Measurements from ENCODE around the gene ATP5MC2. TPM values are rescaled to one million over a fixed set of nuclear protein-coding genes. Genes with fewer than 3 reads are reported as not detected.

ATP5MC2 gene
- 68.0 and 106 TPM in 2 replicates for total RNA-seq (2011; cell fraction: chromatin; rRNA removed; ENCODE audit: low replicate concordance)
- 128 and 131 TPM in 2 replicates for total RNA-seq (2011; cell fraction: nucleolus; rRNA removed)
- 147 and 211 TPM in 2 replicates for total RNA-seq (2011; cell fraction: nucleoplasm; rRNA removed)
- total RNA-seq (2014; rRNA removed) (314 and 449 TPM in 2 replicates), total RNA-seq (2014; rRNA removed; fragmentation: Illumina TruSeq; extraction: Trizol) (338 and 468 TPM in 2 replicates), total RNA-seq (2015; rRNA removed; fragmentation: Illumina TruSeq; extraction: Trizol) (543 and 551 TPM in 2 replicates), total RNA-seq (2021) (458 and 490 TPM in 2 replicates), polyA plus RNA-seq (2011; rRNA removed) (372 and 445 TPM in 2 replicates), polyA plus RNA-seq (2014; fragmentation: Illumina TruSeq; extraction: Trizol) (845 and 851 TPM in 2 replicates), polyA plus RNA-seq (2014; fragmentation: Nextera tagmentation; extraction: Ambion mirVana) (1,000 to 10,000 TPM; 1,200 to 1,208 TPM), polyA plus RNA-seq (2014; rRNA removed) (377 and 575 TPM in 2 replicates), polyA minus RNA-seq (2011; rRNA and poly(A)+ RNA removed) (585 and 751 TPM in 2 replicates), Bru-seq, nascent RNA (percentile 95 among the genes with signal in this experiment), BruChase-seq, experiment 1, labeled RNA remaining after a 2-hour chase (percentile 96 among the genes with signal in this experiment), BruChase-seq, experiment 2, labeled RNA remaining after a 6-hour chase (percentile 95 among the genes with signal in this experiment)
- 857 and 961 TPM in 2 replicates for polyA plus RNA-seq (2011; cell fraction: cytosol; rRNA removed)
- 343 and 358 TPM in 2 replicates for polyA plus RNA-seq (2011; cell fraction: nucleus; rRNA removed)
- 869 and 1,024 TPM in 2 replicates for polyA plus RNA-seq (2012)
- 326 and 340 TPM in 2 replicates for polyA minus RNA-seq (2011; cell fraction: cytosol; rRNA and poly(A)+ RNA removed)
- polyA minus RNA-seq (2011; cell fraction: nucleus; rRNA and poly(A)+ RNA removed), result 72.2 and 129 TPM in 2 replicates
- long read RNA-seq, experiment 1, transcript ATP5MC2-203 (4 exons, 1,976 nt), result minor isoform, 95 of 557 reads
- long read RNA-seq, experiment 1, transcript ATP5MC2-202 (5 exons, 878 nt), result major isoform, 362 of 557 reads
- long read RNA-seq, experiment 1, partial matches to known transcripts, result 41 of 557 reads
- long read RNA-seq, experiment 1, other reads (novel, unspliced or antisense), result 57 of 557 reads
- long read RNA-seq, experiment 2, transcript ATP5MC2-203 (4 exons, 1,976 nt), result major isoform, 542 of 639 reads
- long read RNA-seq, experiment 2, transcript ATP5MC2-202 (5 exons, 878 nt), result minor isoform, 33 of 639 reads
- long read RNA-seq, experiment 2, partial matches to known transcripts, result 39 of 639 reads
- long read RNA-seq, experiment 2, other reads (novel, unspliced or antisense), result 25 of 639 reads
- long read RNA-seq, experiment 3, transcript ATP5MC2-202 (5 exons, 878 nt), result major isoform, 392 of 635 reads
- long read RNA-seq, experiment 3, transcript ATP5MC2-203 (4 exons, 1,976 nt), result minor isoform, 214 of 635 reads
- long read RNA-seq, experiment 3, partial matches to known transcripts, result 6 of 635 reads
- long read RNA-seq, experiment 3, other reads (novel, unspliced or antisense), result 23 of 635 reads

- Histone ChIP-seq H3K4me1 (replicated peaks in 1 of 2; ENCODE audit: control insufficient read depth in 2 of 2, insufficient read depth in 2 of 2, low read length in 2 of 2) (peaks cover 8 to 14% of the 10 kb centered on the region in 2 experiments; a peak in 3 of 5 replicates), H3K9ac (ENCODE audit: insufficient read depth in 1 of 2, low read depth in 2 of 2, low read length in 2 of 2) (peak within 1 kb of the TSS; percentile 97 to 98), H2AFZ (ENCODE audit: low read depth, low read length) (peak within 1 kb of the TSS; percentile 94), H3K4me3 (peak within 1 kb of the TSS; percentile 64), H3K27ac (ENCODE audit: extremely low read depth, low read depth, low read length) (peak within 1 kb of the TSS; percentile 95), H3K9me3 (replicated peaks; ENCODE audit: control insufficient read depth, insufficient read depth, low read depth, low read length) (no peaks in the 10 kb centered on the region), H3K79me2 (ENCODE audit: control insufficient read depth, insufficient read depth, low read length) (peaks cover 45% of the 10 kb centered on the region), H3K4me2 (ENCODE audit: insufficient read depth, low read length) (peak within 1 kb of the TSS; percentile 96), H4K20me1 (replicated peaks; ENCODE audit: control insufficient read depth, insufficient read depth, low read length) (no peaks in the 10 kb centered on the region), H3K27me3 (ENCODE audit: control insufficient read depth in 2 of 2, insufficient read depth in 2 of 2, low read length in 2 of 2) (peaks cover 0 to 4% of the 10 kb centered on the region in 2 experiments; a peak in 2 of 5 replicates), H3K36me3 (ENCODE audit: control insufficient read depth, insufficient read depth, low read length) (peaks cover 40% of the 10 kb centered on the region), H3K9me1 (ENCODE audit: control insufficient read depth, insufficient read depth, low read length) (no peaks in the 10 kb centered on the region)
- DNase-seq (ENCODE audit: extremely low read depth in 1 of 4, low spot score in 3 of 4) (peak; percentile 97 to 99 (median 98)), ATAC-seq (peak; percentile 98), FAIRE-seq (peak; percentile 99)
- in situ Hi-C loops (cut with MboI) (loop anchor here (5.0 kb wide), 1 partner anchor 134 kb away; no protein-coding TSS in a partner anchor), intact Hi-C loops (cut with micrococcal nuclease) (loop anchor here (1.0 to 2.0 kb wide), 3 partner anchors 49 to 133 kb away; partner anchors contain the start of gene ATF7)
- ChIA-PET POLR2A (interaction anchor here (0.6 to 2.8 kb wide), 13 partner anchors 9 to 309 kb away, joined by 3 to 15 read pairs (median 5); no protein-coding TSS in a partner anchor), CTCF (ENCODE audit: low intra/inter-chr PET ratio) (interaction anchor here (0.6 to 4.4 kb wide), 7 partner anchors 50 to 354 kb away, joined by 3 to 59 read pairs (median 7); partner anchors contain the start of gene ATF7)
- WGBS (ENCODE audit: insufficient coverage, low coverage, missing lambda C conversion rate), result 11% methylated on average over 53 of the region's 61 CpGs
- no TSS peak for BruUV-seq (replicated peaks)
- peak in 1 of 2 experiments; percentile 96; a peak in 2 of 4 replicates for TF ChIP-seq HDAC1 (IDR thresholded peaks at IDR 0.05)
- TF ChIP-seq RAD51 (IDR thresholded peaks at IDR 0.05; ENCODE audit: borderline replicate concordance, low read depth), result no peak
- peak; percentile 93 for TF ChIP-seq MTA3 (IDR thresholded peaks at IDR 0.05; ENCODE audit: borderline replicate concordance)
- TF ChIP-seq TCF7 (IDR thresholded peaks at IDR 0.05; ENCODE audit: borderline replicate concordance), result peak; percentile 65; the same call in 1 of the 2 replicates
- TF ChIP-seq ETV6 (IDR thresholded peaks at IDR 0.05; ENCODE audit: borderline replicate concordance in 1 of 2, low read depth in 2 of 2, low read length in 1 of 2), result 0 out of 4 replicates have a peak, but pooled peaks of 1 of the 2 experiments have one; percentile 27
- TF ChIP-seq ETV6 (CRISPR knock-in tag; IDR thresholded peaks at IDR 0.05; ENCODE audit: borderline replicate concordance), result peak; percentile 77
- 0 out of 2 replicates have a peak, but pooled peaks have one; percentile 54 for TF ChIP-seq KLF1 (tag; IDR thresholded peaks at IDR 0.05)
- peak; percentile 81; the same call in 1 of the 2 replicates for TF ChIP-seq ETS1 (conservative IDR thresholded peaks at IDR 0.05; ENCODE audit: control insufficient read depth, low read depth, low read length)
- TF ChIP-seq SIRT6 (IDR thresholded peaks at IDR 0.05; ENCODE audit: low read depth, low read length), result no peak
- peak; percentile 74 for TF ChIP-seq TRIM28 (IDR thresholded peaks at IDR 0.05)
- TF ChIP-seq TRIM24 (IDR thresholded peaks at IDR 0.05), result peak; percentile 54; a peak in 3 of 4 replicates
- TF ChIP-seq ZNF717 (CRISPR knock-in tag; IDR thresholded peaks at IDR 0.05), result no peak
- peak; percentile 96 for TF ChIP-seq MYC (IDR thresholded peaks at IDR 0.05; ENCODE audit: low read depth, low read length)
- peak; percentile 98 for TF ChIP-seq MYC (CRISPR knock-in tag; IDR thresholded peaks at IDR 0.05; ENCODE audit: borderline replicate concordance, low read depth)
Observed at GRCh38 chr12:53675701-53676607, at the start of gene ATP5MC2. ATP5MC2 (minus strand) TSS chr12:53676083; CDS start chr12:53672614, 3,469 bp downstream.

Data from K562 (cell line).